ENCODE results near the gene ARHGEF7. TPM values are rescaled to one million over a fixed set of nuclear protein-coding genes. Genes with fewer than 3 reads are reported as not detected.
A peak's percentile ranks its signal among the peaks of the same experiment; 100 is the strongest.
"Not testable (repeated sequence)": the region's sequence is repeated elsewhere in the genome, so short reads cannot be mapped to it uniquely, and the experiment has no call there.

The ARHGEF7 gene
- total RNA-seq, 1 experiment from 2014 or later: 16.0 TPM

DNA sequence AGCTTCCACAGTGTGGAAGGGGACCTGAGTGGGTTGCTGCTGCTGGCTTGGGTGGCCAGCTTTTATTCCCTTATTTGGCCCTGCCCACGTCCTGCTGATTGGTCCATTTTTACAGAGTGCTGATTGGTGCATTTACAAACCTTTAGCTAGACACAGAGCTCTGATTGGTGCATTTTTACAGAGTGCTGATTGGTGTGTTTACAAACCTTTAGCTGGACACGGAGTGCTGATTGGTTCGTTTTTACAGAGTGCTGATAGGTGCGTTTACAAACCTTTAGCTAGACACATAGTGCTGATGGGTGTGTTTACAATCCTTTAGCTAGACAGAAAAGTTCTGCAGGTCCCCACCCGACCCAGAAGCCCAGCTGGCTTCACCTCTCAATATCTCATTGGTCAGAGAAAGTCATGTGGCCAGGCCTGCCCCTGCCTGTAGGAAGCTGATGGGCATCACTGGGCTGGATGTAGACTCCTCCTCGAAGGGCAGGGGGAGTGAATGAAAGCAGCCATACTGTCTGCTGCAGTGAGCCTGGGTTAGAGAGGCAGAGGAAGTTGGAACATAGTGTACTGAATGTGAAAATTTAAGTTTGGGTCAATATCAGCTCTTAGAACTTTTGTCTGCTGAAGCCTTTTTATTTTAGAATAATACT is 83.7 kb downstream of the ARHGEF7 start:
- not testable (repeated sequence) for DNase-seq (ENCODE audit: low read depth)

DNA sequence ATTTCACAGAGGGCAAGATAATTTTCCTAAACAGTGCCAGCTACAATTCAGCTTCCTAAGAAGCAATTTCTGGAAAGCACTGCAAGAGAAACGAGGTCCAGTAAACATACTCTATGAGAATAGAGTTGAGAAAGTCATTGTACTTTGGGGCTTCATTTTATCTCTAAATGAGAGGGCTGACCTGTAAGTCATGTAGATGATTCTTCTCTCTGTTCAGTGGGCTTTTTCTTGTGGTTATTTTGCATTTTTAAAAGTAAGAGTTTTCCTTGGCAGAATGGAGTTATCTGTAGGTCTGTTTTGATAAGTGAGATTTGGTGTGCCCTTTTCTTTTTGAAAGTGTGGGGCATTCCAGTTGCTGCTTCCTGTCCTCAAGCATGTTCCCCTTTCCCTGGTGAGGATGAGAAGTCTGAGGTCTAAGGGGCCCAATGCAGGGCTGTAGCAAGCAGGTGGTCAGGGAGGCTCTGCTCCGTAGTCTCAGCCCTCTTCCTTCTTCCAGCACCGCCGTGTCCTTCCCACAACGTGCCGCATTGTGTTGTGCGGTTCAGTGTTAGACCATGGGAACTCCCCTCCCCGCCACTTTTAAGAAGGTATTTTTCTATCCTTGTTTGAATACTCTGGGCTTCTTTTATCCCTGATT is 86.3 kb downstream of the ARHGEF7 start:
- no peak for DNase-seq (ENCODE audit: low read depth)

DNA sequence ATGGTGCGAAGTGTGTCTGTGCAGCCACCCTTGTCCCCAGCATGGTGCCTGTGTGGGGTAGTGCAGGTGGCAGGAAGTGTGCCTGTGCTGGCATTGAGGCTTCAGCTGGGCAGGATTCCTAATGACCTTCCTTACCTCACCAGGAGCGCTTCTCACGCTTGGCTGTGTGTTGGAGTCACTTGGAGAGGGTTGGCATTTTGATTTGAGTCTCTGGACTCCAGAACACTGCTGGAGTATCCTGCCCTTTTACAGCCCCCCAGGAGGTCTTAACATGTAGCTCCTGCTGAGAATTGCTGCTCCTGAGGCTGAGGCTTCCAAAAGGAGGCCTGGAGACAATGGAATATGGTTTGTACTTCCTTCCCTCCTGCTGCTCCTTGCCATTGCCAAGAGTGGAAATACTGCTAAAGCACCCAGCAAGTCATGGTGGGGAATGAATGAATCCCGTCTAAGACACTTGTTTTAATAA is 87.1 kb downstream of the ARHGEF7 start:
- DNase-seq (ENCODE audit: low read depth): no peak

DNA sequence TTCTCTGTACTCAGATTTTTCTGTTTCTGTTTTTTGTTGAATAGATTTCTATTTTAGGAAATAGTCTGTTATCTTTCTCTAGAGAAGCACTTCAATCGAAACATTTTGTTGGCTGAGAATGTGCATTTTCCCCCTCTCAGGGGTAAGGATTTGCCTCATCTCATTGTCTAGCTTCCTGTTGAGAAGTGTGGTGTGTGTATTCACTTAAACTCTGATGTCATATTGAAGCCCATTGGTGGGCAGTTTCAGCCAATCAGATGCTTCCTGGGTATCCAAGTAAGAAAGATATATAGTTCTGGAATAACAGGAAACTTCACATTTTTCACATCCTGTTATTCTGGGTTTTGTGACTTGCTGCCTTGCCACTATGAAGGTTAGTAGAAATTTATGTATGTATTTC is 87.6 kb downstream of the ARHGEF7 start:
- peak; percentile 40 for DNase-seq (ENCODE audit: low read depth)

DNA sequence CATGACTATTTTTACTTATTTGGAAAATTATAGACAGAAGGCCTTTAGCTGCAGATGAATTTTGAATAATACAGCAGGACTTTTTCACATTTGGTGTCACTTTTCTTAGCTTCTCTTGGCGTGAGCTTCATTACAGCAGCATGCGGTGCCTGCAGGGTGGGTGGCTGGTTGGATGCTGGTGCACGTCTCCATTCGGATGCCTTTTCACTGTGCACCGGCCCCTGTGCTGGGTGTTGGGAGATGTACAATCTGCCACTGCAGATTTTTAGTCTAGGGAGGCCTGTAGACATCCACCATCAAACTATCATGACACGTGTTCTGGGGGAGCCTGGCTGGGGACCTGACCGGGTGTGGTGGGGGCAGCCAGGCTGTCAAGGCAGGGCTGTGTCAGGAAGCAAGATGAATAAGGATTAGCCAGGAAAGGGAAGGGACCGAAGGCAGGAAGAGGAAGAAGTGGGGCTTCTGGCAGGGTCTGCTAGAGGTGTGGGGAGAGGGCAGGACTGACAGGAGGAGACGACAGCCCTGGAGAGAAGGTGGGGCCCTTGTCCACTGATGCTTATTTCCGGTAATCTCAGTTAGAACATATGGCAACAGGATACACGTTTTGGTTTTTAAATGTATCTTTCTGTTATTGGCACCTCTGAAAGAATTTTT is 88.8 kb downstream of the ARHGEF7 start:
- DNase-seq (ENCODE audit: low read depth): no peak

DNA sequence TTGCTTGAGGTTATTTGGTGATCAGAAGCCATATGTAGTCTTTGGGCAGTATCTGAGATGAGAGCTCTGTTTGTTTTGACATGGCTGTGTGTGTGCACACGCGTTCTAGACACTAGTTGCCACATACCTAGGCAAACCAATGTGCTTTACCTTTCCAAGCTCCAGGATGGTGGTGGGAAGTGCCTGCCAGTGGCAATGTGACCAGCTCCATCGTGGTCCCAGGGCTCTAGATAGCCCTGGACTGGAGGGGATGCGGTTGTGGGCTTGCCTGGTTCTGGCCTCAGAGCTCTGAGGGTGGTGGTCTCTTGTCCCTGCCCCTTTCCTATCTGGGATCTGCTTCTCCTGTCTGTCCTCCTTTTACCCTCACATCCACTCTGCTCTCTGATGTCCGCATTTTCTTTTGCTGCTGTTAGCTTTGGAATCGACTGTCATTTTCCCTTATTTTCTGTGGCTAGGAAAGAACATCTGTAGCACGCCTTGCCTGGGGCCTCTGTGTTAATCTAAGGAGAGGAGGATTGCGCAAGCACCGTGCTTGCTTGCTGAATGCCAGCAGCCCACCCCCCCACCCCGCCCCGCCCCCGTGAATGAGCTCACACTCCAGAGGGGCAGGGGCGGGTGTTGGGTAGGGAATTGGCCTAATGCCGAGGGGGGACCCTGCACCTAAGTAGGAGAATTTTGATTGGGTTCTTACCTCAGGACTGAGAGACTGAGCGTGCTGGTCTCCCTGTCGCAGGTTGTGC is 89.5 kb downstream of the ARHGEF7 start:
- DNase-seq (ENCODE audit: low read depth): peak; percentile 73

DNA sequence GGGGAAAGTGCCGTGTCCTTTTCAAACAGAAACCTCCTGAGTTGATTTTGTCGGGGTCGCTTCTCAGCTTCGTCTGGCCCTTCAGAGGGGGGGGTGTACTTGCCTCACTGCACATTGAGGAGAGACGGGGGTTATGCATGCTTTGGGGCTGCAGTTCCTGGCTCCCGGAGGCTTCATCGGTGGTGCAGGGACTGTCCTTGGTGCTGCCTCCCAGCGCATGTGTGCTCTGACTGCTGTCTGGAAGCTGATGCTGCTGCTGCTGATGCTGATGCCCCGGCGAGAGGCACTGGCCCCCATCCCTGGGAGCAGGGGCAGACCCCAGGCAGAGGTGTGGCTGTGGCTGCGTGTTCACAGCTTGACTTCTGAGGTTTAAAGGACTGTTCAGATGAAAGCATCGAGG is 91.0 kb downstream of the ARHGEF7 start:
- DNase-seq (ENCODE audit: low read depth): no peak

DNA sequence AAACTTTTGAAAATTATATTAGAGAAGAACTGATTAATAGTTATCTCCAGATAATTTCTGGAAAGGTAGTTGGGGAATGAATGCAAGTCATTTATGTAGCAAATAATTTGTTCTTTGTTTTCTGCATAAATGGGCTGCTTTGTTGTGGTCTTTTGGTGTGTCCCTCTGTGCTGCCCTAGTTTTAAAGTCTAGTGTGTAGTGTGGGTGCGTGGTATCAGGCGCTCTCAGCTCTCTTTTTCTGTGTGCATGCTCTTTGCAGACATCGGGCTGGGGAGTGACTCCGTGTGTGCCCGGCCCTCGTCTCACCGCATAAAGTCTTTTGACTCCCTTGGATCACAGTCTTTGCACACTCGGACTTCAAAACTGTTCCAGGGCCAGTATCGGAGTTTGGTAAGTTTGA is 94.5 kb downstream of the ARHGEF7 start:
- DNase-seq (ENCODE audit: low read depth): no peak

DNA sequence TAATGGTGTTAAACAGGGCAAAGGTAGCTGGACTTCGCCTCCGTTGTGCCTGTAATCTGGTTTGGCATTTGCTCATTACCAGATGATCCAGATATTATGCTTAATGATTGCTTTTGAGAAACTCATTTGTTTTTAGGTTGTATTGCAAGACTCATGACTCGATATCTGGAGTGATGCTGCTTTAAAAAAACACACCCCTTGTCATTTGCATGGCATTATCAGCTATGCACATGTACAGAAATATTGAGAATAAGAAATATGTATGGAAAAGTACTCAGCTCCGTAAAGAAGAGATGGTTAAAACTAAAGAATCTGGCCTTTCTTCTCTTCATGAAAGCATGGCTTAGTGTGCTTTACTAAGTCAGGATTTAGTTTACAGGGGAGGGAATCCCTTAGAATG is 95.0 kb downstream of the ARHGEF7 start:
- DNase-seq (ENCODE audit: low read depth): no peak

DNA sequence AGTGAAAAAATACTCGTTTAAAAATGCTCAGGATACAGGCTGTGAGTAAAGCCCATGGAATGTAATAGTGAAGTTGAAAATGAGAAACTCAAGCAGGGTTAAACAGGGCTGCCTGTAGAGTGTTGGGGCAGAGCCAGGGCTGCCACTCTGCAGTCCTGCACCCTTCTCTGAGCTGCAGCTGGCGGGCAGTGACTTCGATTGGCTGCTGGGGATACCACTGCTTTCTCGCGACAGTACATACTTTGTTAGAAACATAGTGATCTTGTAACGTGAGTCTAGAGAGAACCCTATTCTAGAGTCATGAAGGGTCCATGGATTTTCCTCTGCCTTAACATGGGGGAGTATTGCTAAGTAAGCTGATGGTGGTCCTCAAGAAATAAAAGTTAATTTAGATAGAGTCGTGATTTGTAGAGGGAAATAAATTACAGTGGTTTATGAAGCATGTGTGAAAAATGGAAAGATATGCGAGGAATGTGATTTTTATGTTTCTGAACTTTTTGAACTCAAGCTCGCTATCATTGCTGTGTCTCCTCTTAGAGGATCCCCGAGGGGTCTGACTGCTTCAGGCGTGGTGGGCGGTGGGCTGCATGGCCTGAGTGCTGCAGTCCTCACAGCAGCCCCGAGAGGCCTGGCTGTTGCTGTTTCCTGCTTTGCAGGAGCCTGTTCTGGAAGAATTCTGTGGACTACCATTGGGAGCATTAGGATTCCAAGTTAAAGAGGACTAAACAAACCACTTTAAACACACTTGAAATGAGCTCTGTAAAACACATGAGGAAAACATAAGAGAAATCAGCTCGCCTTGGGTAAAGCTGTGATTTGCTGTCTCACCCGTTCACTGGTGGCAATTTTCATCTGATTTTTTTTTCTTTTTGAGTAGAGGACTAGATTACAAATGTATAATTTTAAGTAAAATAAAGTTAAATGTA is 95.7 kb downstream of the ARHGEF7 start:
- DNase-seq (ENCODE audit: low read depth): peak; percentile 88

DNA sequence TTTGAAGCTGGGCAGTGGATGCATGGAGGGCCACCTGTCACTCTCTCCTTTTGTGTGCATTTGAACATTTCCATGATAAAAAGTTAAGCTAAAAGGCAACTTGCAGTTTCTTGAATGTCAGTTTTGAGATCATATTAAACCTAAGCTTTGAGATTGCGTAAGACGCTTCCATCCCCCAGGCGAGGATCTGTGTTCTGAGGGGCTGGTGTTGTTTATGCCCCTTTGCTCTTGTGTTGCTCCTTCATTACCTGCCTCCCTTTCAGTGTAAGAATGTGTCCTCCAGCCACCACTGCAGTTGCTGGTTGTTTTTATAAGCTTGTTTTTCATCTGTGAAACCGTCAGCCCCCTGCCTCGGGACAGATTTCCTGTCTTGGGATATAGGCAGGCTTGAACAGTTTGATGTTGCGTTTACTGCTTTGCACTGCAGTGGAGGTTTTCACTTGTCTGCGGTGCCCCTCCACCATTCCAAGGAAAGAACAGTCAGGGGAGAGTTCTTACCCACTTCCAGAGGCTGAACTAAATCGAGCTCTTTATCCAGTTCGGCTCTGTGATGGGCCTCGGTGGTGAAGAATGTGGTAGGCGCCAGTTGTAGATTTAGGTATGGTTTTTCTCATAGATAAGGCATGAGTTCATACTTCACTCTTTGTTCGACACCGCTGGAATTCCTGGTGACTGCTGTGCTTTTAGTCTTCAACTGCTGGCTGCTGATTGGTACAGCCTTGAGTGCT is 96.8 kb downstream of the ARHGEF7 start:
- DNase-seq (ENCODE audit: low read depth): no peak

DNA sequence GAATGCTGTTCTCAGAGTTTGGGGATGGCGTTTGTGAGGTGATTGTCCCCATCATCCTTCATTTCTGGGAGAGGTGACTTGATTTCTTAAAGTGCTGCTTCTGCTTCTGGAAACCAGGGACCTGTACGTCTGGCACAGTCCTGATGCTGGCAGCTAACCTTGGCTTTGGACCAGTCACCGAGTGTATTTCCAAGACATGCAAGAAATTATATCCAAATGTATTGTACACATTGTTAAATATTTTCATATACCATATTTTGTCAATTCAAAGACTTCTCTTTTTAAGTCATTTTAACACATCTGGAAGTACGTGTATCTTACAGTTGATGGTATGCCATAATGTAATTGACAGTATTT is 97.4 kb downstream of the ARHGEF7 start:
- DNase-seq (ENCODE audit: low read depth): no peak

DNA sequence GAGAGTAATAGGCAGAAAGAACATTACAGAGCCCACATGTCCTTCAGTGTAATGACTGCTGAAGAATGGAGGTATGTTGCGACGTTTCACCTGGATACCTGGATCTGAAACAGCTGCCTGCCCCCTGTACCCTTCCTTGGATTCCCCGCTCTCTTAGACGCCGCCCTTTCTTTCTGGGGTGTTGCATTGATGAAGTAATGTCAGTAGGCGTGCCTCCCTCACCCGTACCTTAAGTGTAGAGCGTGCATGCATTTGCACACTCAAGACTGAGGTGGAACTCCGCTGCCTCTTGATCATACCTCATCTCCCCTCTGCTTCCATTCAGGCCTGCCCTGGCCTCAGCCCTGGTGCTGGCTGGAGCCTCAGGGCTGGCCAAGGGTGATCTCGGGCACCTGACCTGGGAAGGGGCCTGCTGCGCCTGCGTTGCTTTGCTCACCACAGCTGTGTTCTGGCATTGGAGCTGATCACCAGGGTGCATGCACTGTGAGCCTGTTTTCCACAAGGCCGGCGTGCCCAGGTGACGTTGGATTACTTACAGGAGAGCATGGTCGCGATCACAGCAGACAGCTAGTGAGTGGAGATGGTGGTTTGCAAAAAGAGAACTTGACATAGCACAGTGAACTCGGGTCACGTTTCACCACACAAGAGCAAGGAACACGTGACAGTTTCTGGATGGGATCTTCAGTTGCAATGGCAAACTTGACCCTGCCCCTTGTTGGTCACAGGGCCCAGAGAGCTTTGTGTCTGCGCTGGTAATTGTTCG is 99.0 kb downstream of the ARHGEF7 start:
- no peak for DNase-seq (ENCODE audit: low read depth)

DNA sequence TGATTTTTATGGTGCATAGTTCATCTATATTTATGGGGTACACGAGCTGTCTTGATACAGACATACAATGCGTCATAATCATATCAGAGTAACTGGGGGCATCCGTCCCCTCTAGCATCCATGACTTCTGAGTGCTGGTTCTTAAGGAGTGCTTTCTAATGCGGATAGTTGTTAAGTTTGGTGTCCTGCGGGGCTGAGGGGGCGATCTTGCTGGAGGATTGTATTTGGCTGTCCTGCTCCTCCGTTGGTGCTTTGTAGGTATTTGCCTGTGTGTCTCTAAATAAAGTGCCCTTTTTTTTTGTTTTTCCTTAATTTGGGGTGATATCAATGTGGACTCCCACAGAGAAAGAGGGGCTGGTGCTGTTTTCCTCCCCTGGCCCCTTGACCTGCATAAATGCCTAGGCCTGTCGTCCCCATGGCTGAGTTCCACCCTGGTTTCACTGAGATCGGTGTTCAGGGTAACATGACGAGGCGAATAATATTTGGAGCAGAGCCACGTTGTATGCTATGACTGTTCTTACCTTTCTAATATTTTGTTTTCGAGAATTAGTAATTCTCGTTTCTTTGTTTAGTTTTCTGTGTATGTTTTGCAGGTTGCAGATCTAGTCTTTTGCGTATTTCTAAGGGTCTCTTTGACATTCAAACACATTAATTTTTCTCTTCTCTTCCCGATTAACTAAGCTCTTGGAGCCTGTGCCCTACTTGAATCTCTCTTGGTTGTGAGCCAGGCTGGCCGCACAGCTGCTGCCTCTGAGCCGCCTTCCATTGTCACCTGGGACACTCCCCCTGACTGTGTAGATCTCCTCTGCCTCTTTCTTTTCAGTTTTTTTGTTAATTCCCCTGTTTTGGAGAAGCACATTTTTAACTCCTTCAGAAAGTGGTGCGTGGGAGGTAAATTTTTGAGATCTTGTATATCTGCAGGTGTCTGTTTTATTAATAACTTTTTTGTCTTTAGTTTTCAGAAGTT is 100.3 kb downstream of the ARHGEF7 start:
- DNase-seq (ENCODE audit: low read depth): no peak

DNA sequence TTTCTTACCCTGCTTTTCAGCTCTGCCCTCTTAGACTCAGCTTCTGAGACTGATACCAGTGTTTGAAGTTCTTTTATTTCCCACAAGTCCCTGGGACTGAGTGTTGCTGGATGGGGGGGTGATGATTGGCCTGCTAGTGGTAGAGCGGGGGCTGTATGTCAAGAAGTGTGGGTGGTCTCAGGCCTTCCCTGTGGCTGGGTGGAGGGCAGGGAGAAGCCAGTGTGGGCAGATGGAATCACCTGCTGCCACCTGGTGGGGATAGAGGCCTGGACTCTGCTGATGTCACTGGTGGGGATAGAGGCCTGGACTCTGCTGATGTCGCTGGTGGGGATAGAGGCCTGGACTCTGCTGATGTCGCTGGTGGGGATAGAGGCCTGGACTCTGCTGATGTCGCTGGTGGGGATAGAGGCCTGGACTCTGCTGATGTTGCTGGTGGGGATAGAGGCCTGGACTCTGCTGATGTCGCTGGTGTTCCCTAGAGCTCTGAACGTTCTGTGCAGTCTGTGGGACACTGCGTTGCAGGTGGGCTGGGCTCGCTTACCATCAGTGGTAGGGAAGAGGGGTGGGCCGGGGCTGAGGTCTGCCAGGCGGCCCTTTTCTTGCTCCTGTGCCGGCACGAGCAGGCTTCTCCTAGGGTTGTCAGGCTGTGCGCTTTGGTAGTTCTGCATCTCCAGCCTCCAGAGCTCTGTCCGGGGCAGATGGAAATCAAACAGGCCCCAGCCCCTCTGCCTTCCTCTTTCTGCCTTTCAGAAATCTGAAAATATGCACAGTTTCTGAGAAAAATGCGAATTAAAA is 101.3 kb downstream of the ARHGEF7 start:
- DNase-seq (ENCODE audit: low read depth): no peak

DNA sequence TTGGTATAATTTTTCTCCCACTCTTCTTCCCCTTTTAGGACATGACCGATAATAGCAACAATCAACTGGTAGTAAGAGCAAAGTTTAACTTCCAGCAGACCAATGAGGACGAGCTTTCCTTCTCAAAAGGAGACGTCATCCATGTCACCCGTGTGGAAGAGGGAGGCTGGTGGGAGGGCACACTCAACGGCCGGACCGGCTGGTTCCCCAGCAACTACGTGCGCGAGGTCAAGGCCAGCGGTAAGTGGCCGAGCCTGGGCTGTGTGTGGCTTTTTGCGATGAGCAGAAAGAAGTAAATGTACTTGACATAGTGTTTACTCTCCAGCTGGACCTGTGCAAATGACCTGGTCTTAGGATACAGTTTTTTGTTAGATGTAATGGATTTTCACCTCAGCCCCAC is 102.5 kb downstream of the ARHGEF7 start:
- no peak for DNase-seq (ENCODE audit: low read depth)

DNA sequence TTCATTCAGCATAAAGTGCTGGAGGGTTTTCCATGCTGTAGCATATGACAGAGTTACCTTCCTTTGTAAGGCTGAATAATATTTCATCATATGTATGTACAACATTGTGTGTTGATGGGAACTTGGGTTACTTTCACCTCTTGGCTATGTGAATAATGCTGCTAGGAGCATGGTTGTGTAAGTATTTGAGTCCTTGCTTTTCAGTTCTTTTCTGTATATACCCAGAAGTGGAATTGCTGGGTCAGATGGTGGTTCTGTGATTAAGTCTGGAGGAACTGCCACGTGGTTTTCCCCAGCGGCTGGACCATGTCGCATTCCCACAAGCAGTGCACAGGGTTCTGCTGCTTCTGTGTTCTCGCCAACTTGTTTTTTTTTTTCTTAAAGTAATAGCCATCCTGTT is 104.2 kb downstream of the ARHGEF7 start:
- peak; percentile 18 for DNase-seq (ENCODE audit: low read depth)

DNA sequence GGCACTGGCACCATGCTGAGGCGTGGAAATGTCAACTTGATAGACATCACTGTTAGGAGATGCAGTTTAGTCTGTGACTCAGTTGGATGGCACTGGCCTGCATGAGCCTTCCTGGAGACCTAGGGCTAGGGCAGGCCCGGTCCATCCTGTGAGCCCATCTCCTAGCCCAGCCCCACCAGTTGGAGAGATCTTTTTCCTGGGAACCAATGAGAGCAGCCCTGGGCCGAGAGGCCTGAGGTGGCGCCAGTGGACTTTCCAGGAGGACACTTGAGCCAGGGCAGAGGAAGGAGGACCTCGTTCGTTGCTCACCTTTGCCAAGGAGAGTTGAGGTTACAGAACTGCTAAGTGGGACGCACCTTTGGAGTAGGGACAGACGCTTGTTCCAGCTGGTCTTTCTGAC is 104.8 kb downstream of the ARHGEF7 start:
- no peak for DNase-seq (ENCODE audit: low read depth)

Measured in RPMI7951 (cell line).